Smooth muscle cell of the brain vasculature (primary cell): ENCODE data around the gene CHIA.
"Not testable (repeated sequence)": the region's sequence is repeated elsewhere in the genome, so short reads cannot be mapped to it uniquely, and the experiment has no call there.

Source experiments
- DNase-seq: peaks from one replicate; pipeline ENCODE4 v3.0.0-alpha.2; 2012; ENCODE audit warnings: low read depth, low spot score

The CHIA gene

GRCh38 chr1:111285879-111286278 lies 4.8 kb upstream of the CHIA start:
- no peak for DNase-seq

- no peak for DNase-seq
Measured at GRCh38 chr1:111286912-111287311, 3.7 kb upstream of the CHIA start.

GRCh38 chr1:111289371-111289770 lies 1.3 kb upstream of the CHIA start:
- DNase-seq, result no peak

- no peak for DNase-seq
Measured at GRCh38 chr1:111290104-111290503, 547 bp upstream of the CHIA start.

DNA sequence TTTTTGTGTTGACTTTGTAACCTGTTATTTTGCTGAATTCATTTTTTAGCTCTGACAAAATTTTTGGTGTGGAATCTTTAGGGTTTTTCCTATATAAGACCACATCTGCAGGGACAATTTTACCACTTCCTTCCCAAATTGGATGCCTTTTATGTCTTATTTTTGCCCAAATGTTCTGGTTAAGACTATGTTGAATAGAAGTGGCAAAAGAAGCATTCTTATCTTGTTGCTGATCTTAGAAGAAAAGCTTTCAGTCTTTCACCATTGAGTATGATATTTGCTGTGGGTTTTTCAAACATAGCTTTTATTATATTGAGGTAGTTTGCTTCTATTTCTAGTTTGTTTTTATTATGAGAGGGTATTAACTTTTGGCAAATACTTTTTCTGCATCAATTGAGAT lies 3.7 kb downstream of the CHIA start:
- no peak for DNase-seq

GRCh38 chr1:111302374-111302773 lies 11.7 kb downstream of the CHIA start:
- no peak for DNase-seq

DNA sequence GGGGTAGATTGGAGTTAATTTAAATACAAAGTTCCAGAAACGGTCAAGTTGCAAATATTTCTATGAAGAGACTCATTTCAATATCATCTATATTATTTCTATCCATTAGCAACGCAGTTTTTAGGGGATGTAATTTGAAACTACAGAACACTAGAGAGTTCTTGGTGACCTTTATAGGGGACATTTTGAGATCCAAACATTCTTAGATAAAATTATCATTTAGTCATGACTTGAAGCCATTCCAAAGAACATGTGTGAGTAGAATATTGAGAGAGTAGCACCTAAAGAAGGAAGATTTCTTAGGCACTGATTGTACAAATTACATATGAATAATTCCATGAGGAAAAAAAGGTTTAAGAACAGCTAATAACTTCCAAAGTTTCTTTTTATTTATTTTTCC lies 19.0 kb downstream of the CHIA start:
- DNase-seq, result no peak

- no peak for DNase-seq
Measured at GRCh38 chr1:111318523-111318922, 27.9 kb downstream of the CHIA start.

DNA sequence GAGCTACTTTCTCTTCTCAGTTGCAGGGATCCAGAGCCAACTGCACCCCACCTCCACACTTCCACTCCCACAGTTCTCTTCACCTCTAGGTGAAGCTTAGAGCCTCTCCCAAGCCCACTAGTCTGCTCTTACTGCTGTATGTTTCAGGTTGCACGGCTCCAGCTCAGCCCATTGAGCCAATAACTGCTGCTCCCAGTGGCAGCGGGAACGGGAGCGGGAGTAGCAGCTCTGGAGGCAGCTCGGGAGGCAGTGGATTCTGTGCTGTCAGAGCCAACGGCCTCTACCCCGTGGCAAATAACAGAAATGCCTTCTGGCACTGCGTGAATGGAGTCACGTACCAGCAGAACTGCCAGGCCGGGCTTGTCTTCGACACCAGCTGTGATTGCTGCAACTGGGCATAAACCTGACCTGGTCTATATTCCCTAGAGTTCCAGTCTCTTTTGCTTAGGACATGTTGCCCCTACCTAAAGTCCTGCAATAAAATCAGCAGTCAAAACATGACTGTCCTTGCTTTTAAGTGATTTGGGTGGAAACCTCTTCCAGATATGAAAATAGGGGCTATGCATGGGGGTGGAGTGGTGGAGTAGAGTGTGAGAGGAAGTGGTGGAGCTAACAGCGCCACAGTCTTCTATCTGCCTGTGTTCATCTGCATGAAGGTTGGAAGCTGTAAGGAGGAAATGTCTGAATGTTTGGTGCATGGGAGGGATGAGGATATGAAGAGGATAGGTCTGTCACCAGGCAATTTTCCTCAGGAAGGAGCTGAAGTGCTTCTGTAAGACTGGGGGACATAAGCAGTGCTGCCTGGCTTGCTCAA lies 29.6 kb downstream of the CHIA start:
- no peak for DNase-seq

- DNase-seq, result no peak
Measured at GRCh38 chr1:111323231-111323630, 32.6 kb downstream of the CHIA start.

DNA sequence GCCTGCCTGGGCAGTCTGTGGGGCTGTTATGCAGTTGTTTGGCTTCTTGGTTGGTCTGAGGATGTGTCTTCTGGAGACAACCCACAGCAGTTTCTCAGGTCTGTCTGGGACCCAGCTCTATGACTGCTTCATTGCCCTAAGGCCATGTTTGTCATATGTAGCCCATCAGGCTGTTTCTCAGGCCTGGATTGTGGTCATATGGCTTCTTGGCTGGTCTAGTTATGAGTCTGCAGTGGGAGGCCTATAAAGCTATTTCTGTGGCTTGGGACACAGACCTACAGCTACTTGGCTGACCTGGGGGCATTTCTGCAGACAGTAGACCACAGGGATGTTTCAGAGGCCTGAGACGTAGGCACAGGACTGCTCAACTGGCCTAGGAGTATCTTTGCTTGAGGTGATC lies 41.5 kb downstream of the CHIA start:
- no peak for DNase-seq

DNA sequence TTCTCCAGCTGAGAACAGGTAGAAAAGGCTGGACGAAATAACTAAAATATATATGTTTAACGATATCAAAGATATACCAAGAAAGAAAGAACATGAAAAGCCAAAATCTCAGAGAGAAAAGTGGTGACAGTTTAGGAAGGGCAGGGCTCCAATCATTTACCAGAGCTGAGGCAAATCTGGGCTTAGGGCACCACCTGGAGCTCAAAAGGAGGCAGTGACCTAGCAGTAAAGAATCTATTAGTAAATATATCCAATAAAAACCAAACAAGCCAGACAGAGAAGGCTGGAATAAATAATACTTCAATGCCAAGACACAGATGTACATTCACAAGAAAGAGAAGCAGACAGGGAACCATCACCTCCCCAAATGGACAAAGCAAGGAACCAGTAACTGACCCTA lies 43.5 kb downstream of the CHIA start:
- DNase-seq, result no peak

GRCh38 chr1:111335214-111335877 lies 44.7 kb downstream of the CHIA start:
- DNase-seq, result not testable (repeated sequence)

DNA sequence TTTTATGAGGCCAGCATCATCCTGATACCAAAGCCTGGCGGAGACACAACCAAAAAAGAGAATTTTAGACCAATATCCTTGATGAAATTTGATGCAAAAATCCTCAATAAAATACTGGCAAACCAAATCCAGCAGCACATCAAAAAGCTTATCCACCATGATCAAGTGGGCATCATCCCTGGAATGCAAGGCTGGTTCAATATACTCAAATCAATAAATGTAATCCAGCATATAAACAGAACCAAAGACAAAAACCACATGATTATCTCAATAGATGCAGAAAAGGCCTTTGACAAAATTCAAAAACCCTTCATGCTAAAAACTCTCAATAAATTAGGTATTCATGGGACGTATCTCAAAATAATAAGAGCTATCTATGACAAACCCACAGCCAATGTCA lies 48.2 kb downstream of the CHIA start:
- not testable (repeated sequence) for DNase-seq

- DNase-seq, result peak; percentile 46
Measured at GRCh38 chr1:111346089-111346885, 55.6 kb downstream of the CHIA start.

GRCh38 chr1:111347026-111347425 lies 56.4 kb downstream of the CHIA start:
- no peak for DNase-seq

GRCh38 chr1:111351700-111352099 lies 61.0 kb downstream of the CHIA start:
- no peak for DNase-seq

GRCh38 chr1:111354584-111354983 lies 63.9 kb downstream of the CHIA start:
- DNase-seq, result no peak

GRCh38 chr1:111358964-111359363 lies 68.3 kb downstream of the CHIA start:
- no peak for DNase-seq

- no peak for DNase-seq
Measured at GRCh38 chr1:111359376-111359775, 68.7 kb downstream of the CHIA start.

GRCh38 chr1:111360257-111360656 lies 69.6 kb downstream of the CHIA start:
- not testable (repeated sequence) for DNase-seq

- no peak for DNase-seq
Measured at GRCh38 chr1:111361761-111362160, 71.1 kb downstream of the CHIA start.
